ENCODE results near the gene PPP4R4. TPM values are rescaled to one million over a fixed set of nuclear protein-coding genes. Genes with fewer than 3 reads are reported as not detected.

Gene PPP4R4
- total RNA-seq, 1 experiment from 2014 or later, result 3.9 TPM

- H3K23ac ChIP-seq (ENCODE audit: insufficient read length, low read depth, low read length), result no peak overlapping the region
- H4K20me1 ChIP-seq (ENCODE audit: control insufficient read depth, insufficient read depth, insufficient read length), result no peaks in the 10 kb centered on the region
Measured at GRCh38 chr14:94143711-94144110, 30.4 kb upstream of the PPP4R4 start.

More at GRCh38 chr14:94143711-94144110, 30.4 kb upstream of the PPP4R4 start:
- no peak overlapping the region for H3K4ac ChIP-seq (ENCODE audit: low read depth, low read length)
- H2BK12ac ChIP-seq (ENCODE audit: insufficient read length, low read depth, low read length), result no peak overlapping the region
- H3K56ac ChIP-seq (ENCODE audit: insufficient read length, low read depth, low read length), result no peak overlapping the region
- no peak overlapping the region for H3K4me3 Mint-ChIP-seq
- no peak overlapping the region for H2BK15ac ChIP-seq (ENCODE audit: low read depth, low read length)
- no peak overlapping the region for H2BK20ac ChIP-seq (ENCODE audit: low read depth, low read length, poor library complexity, severe bottlenecking)
- H3K4me1 Mint-ChIP-seq, result peaks cover 21 to 27% of the 10 kb centered on the region in 2 experiments
- H3K27ac ChIP-seq (ENCODE audit: insufficient read length, low read depth, low read length), result no peak overlapping the region
- H3K4me1 ChIP-seq (ENCODE audit: insufficient read depth, low read length), result peaks cover 4% of the 10 kb centered on the region; the same call in 1 of the 2 replicates
- no peak overlapping the region for H2AFZ ChIP-seq (ENCODE audit: low read length)
- H3K9ac ChIP-seq (ENCODE audit: extremely low read depth, insufficient read length, low read length), result no peak overlapping the region
- H3K18ac ChIP-seq (ENCODE audit: insufficient read length, low read depth, low read length), result no peak overlapping the region
- H3K79me1 ChIP-seq (ENCODE audit: insufficient read depth, low read depth, low read length, poor library complexity, severe bottlenecking), result no peaks in the 10 kb centered on the region
- H3K36me3 Mint-ChIP-seq (ENCODE audit: insufficient read depth in 1 of 3, low read depth in 3 of 3), result no peaks in the 10 kb centered on the region
- H3K27me3 Mint-ChIP-seq (ENCODE audit: low read depth), result peaks cover 1% of the 10 kb centered on the region; the same call in 1 of the 2 replicates
- H4K5ac ChIP-seq (ENCODE audit: insufficient read length, low read depth, low read length), result no peak overlapping the region
- H3K14ac ChIP-seq (ENCODE audit: insufficient read depth, low read length), result no peak overlapping the region
- H2AK5ac ChIP-seq (ENCODE audit: insufficient read length, low read length), result no peak overlapping the region
- H3K4me2 ChIP-seq (ENCODE audit: insufficient read depth, insufficient read length, low read length), result no peak overlapping the region
- no peak overlapping the region for H2BK5ac ChIP-seq (ENCODE audit: insufficient read length, low read length)
- peaks cover 0 to 3% of the 10 kb centered on the region in 2 experiments; a peak in 1 of 5 replicates for H3K9me3 Mint-ChIP-seq
- H3K27ac Mint-ChIP-seq, result no peak overlapping the region
- no CpG with 5 or more reads among the region's 4 CpGs for WGBS (ENCODE audit: extremely low coverage, insufficient read length, low lambda C conversion rate)
- no peaks in the 10 kb centered on the region for H3K27me3 ChIP-seq (ENCODE audit: insufficient read depth, low read length)
- H3K23me2 ChIP-seq (ENCODE audit: insufficient read length, low read depth, low read length, poor library complexity, severe bottlenecking), result peaks cover 2% of the 10 kb centered on the region
- no peak for DNase-seq
- H3K79me2 ChIP-seq (ENCODE audit: insufficient read depth, low read length), result no peaks in the 10 kb centered on the region
- no peak overlapping the region for H4K91ac ChIP-seq (ENCODE audit: insufficient read length, low read depth, low read length)
- no peak for TF ChIP-seq CTCF (conservative IDR thresholded peaks at IDR 0.05)
- no peak overlapping the region for H2BK120ac ChIP-seq (ENCODE audit: low read depth, low read length, poor library complexity, severe bottlenecking)
- H3T11ph ChIP-seq (ENCODE audit: low read length), result no peak overlapping the region
- no peak overlapping the region for H4K8ac ChIP-seq (replicated peaks; ENCODE audit: insufficient read length, low read depth, low read length)
- no peaks in the 10 kb centered on the region for H3K9me3 ChIP-seq (ENCODE audit: control insufficient read depth, low read depth, low read length)
